ENCODE measurements around the gene CYP27A1. TPM values are rescaled to one million over a fixed set of nuclear protein-coding genes. Genes with fewer than 3 reads are reported as not detected.
A peak's percentile ranks its signal among the peaks of the same experiment; 100 is the strongest.

The CYP27A1 gene
- total RNA-seq, 1 donor from 2014 or later = 6.7 TPM

GRCh38 chr2:218796691-218797090 lies 14.7 kb downstream of the CYP27A1 start:
- Histone ChIP-seq H3K36me3 (no peaks in the 10 kb centered on the region), H3K27me3 (ENCODE audit: low read depth) (no peaks in the 10 kb centered on the region), H3K9me3 (replicated peaks) (no peaks in the 10 kb centered on the region)

DNA sequence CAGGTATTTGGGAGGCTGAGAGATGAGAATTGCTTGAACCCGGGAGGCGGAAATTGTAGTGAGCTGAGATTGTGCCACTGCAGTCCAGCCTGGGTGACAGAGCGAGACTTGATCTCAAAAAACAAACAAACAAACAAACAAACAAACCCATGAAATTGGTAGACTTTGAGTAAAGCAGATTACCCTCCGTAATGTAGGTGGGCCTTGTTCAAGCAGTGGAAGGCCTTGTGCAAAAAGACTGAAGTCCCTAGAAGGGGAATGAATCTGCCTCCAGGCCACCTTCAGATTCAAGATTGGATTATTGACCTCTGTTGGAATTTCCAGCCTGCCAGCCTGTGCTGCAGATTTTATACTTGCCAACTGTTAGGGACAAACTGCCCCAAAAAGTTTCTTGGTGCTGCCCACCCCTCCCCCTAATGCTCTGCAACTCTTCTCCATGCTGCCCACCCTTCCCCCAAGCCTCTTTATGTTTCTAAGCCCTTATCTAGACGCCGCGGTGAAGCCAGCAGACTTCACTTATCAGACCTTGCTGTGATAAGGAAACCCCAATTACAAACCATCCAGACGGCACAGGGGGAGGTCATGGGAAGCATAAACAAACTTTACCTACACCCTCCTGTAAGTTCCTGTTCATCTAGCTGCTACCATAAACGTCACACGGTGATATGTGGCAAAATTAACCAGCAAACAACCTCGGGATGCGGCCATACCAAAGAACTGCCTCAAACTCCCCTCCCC lies 17.0 kb downstream of the CYP27A1 start:
- no peak for DNase-seq
- TF ChIP-seq, protein P1, sequence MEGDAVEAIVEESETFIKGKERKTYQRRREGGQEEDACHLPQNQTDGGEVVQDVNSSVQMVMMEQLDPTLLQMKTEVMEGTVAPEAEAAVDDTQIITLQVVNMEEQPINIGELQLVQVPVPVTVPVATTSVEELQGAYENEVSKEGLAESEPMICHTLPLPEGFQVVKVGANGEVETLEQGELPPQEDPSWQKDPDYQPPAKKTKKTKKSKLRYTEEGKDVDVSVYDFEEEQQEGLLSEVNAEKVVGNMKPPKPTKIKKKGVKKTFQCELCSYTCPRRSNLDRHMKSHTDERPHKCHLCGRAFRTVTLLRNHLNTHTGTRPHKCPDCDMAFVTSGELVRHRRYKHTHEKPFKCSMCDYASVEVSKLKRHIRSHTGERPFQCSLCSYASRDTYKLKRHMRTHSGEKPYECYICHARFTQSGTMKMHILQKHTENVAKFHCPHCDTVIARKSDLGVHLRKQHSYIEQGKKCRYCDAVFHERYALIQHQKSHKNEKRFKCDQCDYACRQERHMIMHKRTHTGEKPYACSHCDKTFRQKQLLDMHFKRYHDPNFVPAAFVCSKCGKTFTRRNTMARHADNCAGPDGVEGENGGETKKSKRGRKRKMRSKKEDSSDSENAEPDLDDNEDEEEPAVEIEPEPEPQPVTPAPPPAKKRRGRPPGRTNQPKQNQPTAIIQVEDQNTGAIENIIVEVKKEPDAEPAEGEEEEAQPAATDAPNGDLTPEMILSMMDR (IDR thresholded peaks at IDR 0.05; ENCODE audit: borderline replicate concordance) = no peak
- Histone ChIP-seq H3K4me1 (peaks cover 8% of the 10 kb centered on the region), H3K36me3 (no peaks in the 10 kb centered on the region), H3K27ac (replicated peaks) (no peak overlapping the region), H3K9me3 (replicated peaks) (peaks cover 7% of the 10 kb centered on the region), H3K4me3 (no peak overlapping the region), H3K27me3 (ENCODE audit: low read depth) (no peaks in the 10 kb centered on the region)
- intact Hi-C loops (cut with micrococcal nuclease) = no loop called here

More at GRCh38 chr2:218796691-218797090, 14.7 kb downstream of the CYP27A1 start:
- Histone ChIP-seq H3K4me1 (peaks cover 8% of the 10 kb centered on the region), H3K27ac (replicated peaks) (no peak overlapping the region), H3K4me3 (no peak overlapping the region)
- intact Hi-C loops (cut with micrococcal nuclease) = no loop called here
- TF ChIP-seq, protein P1 (IDR thresholded peaks at IDR 0.05; ENCODE audit: borderline replicate concordance) = no peak
- DNase-seq = no peak

DNA sequence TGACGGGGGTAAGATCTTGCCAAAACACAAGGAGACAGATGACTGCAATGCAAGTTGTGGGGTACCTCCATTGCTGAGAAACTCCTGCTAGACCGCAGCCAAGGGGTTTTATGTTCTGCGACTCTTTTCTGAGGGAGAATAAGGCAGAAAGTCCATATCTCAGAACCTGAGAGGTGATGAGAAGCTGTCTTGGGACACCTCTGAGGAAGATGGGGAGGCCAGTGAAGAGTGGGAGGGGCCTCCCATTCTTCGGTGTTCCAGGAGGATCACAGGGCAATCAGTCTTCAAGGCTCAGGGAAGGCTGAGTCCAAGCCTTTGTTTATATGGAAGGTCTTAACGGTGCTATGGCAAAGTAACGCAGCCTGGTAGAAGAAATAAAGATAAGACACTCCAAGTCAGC lies 18.0 kb downstream of the CYP27A1 start:
- TF ChIP-seq, protein P1 (IDR thresholded peaks at IDR 0.05; ENCODE audit: borderline replicate concordance) = no peak
- intact Hi-C loops (cut with micrococcal nuclease) = no loop called here
- Histone ChIP-seq H3K36me3 (peaks cover 6% of the 10 kb centered on the region), H3K27me3 (ENCODE audit: low read depth) (no peaks in the 10 kb centered on the region), H3K4me3 (no peak overlapping the region), H3K27ac (replicated peaks) (no peak overlapping the region), H3K9me3 (replicated peaks) (peaks cover 18% of the 10 kb centered on the region), H3K4me1 (peaks cover 8% of the 10 kb centered on the region)
- no peak for DNase-seq

DNA sequence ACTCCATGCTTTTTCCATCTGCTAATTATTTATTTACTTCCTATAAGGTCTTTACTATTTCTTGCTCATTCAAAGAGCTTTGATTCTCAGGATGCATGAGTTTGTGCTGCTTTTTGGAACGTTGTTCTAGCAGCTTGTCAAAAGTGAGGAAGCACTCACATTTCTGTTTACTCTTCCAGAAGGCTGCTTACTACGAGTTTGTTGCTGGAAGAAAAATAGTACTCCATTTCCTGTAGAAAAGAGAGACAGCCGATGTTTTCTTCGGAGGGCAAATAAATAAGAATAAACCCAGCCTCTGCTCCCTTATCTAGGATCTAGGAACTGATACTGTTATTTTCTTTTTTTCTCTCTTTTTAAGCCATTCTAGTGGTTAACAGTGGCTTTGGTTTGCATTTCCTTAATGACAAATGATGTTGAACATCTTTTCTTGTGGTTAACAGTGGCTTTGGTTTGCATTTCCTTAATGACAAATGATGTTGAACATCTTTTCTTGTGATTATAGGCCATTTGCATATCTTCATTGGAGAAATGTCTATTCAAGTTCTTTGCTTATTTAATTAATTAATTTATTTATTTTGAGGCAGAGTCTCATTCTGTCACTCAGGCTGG lies 20.5 kb downstream of the CYP27A1 start:
- Histone ChIP-seq H3K27ac (replicated peaks) (no peak overlapping the region), H3K27me3 (ENCODE audit: low read depth) (no peaks in the 10 kb centered on the region), H3K36me3 (peaks cover 6% of the 10 kb centered on the region), H3K4me3 (no peak overlapping the region), H3K4me1 (peaks cover 27% of the 10 kb centered on the region), H3K9me3 (replicated peaks) (peaks cover 19% of the 10 kb centered on the region)
- no peak for DNase-seq
- intact Hi-C loops (cut with micrococcal nuclease) = no loop called here
- TF ChIP-seq, protein P1 (IDR thresholded peaks at IDR 0.05; ENCODE audit: borderline replicate concordance) = no peak

GRCh38 chr2:218804817-218805216 lies 22.9 kb downstream of the CYP27A1 start:
- peak overlapping the region; percentile 82 for H3K27ac ChIP-seq (replicated peaks)
- intact Hi-C loops (cut with micrococcal nuclease) = no loop called here
- H3K27me3 ChIP-seq (ENCODE audit: low read depth) = no peaks in the 10 kb centered on the region
- peaks cover 19% of the 10 kb centered on the region for H3K4me1 ChIP-seq
- DNase-seq = no peak
- no peak overlapping the region for H3K4me3 ChIP-seq
- peaks cover 6% of the 10 kb centered on the region for H3K36me3 ChIP-seq
- TF ChIP-seq, protein P1 (IDR thresholded peaks at IDR 0.05; ENCODE audit: borderline replicate concordance) = no peak
- peaks cover 19% of the 10 kb centered on the region for H3K9me3 ChIP-seq (replicated peaks)
